ENCODE results near the gene RPL7L1.

Gene RPL7L1

DNA sequence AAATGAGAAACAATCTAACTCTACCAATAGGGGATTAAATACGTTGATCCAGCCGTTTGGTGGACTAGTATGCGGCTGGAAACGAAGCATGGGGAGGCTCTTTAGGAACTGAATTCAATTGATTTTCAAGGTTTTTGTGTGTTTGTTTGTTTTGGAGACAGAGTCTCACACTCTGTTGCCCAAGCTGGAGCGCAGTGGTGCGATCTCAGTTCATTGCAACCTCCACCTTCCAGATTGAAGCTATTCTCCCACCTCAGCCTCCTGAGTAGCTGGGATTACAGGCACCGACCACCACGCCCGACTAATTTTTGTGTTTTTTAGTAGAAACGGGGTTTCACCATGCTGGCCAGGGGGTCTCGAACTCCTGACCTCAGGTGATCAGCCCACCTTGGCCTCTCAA lies 57.0 kb downstream of the RPL7L1 start:
- no peak for DNase-seq

DNA sequence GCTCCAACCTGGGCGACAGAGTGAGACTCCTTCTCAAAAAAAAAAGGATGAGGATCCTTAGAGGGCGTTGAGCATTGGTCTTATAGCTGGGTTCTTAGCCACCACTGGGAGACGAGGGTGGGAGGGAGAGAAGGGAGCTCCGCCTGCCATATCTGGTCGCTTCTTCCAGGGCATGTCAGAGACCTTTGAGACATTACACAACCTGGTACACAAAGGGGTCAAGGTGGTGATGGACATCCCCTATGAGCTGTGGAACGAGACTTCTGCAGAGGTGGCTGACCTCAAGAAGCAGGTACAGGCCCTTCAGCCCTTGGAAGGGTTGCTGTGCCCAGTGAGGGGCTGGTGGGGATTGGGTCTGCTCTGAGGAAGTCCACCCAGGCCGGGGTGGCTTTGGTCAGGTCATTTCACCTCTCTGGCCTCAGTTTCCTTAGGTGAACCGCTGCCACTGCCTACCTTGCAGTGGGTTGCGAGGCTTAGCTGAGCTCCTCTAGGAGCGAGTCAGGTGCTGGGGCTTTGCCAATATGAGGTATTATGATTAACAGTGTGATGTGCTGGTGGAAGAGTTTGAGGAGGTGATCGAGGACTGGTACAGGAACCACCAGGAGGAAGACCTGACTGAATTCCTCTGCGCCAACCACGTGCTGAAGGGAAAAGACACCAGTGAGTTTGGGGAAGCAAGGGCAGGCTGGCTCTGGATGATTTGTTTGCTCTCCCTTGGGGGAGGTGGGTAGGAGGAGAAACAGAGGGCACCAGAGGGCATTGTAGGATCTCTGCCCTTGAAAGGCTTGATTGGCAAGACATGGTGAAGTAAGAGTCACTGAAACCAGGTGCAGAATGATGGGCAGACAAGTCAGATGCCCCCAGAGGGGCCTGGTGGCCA lies 58.4 kb downstream of the RPL7L1 start:
- no peak for DNase-seq

DNA sequence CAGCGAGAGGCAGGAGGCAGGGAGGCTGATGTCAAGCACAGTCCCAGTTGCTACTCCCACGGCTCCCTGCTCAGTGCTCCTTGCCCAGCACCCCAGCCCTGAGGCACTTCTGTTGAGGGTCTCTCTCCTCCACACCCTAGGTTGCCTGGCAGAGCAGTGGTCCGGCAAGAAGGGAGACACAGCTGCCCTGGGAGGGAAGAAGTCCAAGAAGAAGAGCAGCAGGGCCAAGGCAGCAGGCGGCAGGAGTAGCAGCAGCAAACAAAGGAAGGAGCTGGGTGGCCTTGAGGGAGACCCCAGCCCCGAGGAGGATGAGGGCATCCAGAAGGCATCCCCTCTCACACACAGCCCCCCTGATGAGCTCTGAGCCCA lies 59.0 kb downstream of the RPL7L1 start:
- no peak for DNase-seq

DNA sequence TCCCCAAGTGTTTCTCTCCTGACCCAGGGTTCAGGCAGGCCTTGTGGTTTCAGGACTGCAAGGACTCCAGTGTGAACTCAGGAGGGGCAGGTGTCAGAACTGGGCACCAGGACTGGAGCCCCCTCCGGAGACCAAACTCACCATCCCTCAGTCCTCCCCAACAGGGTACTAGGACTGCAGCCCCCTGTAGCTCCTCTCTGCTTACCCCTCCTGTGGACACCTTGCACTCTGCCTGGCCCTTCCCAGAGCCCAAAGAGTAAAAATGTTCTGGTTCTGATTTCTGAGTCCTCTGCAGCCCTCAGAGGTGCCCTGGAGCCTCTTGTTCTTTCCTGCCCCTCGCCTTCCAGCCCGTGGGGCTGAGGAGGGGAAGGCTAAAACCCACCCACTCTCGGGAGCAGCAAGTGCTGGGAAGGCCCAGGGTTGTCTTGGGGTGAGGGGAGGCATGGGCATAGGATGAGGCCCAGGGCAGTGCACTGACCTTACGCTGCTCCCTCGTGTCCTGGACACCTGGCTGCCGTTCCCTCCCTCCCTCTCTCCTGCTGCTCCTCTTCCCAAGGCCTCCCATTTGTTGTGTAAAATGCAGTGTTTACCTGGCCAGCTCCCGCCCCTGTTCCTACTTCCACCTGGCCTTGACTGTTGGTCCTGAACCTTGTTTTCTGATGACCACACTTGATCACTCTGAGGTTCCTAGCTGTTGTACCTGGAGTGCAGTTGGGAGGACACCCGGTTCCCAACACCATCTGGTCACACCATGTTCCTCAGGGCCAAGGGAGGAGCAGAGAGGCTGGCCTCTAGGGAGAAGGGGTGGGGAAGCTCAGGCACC lies 59.8 kb downstream of the RPL7L1 start:
- DNase-seq = no peak

Data from activated CD4-positive, alpha-beta T cell treated with anti-CD3 and anti-CD28 coated beads, Interleukin-10, Interleukin-2, amounts not matched to agents 100 ng/mL and 50 ng/mL, durations not matched to agents 16 hours and 8 hours (primary cell).